Spinal cord (tissue), 4 donors: ENCODE measurements around the gene MACC1. TPM values are rescaled to one million over a fixed set of nuclear protein-coding genes. Genes with fewer than 3 reads are reported as not detected.

Source experiments
- polyA plus RNA-seq, 2 donors: library from polyadenylated mRNA; unstranded; fragments of 120-200 nt; gene quantifications; one replicate each; pipeline ENCODE4 v1.2.1, GENCODE V29; 2013; ENCODE audit not compliant: insufficient read length in 2 of 2
- total RNA-seq, 2 donors: library from RNA; depleted of rRNA in 1 of 2; stranded (reverse); fragments of 120-200 nt in 1 of 2; fragments of >200 nt in 1 of 2; gene quantifications; one replicate each; pipeline versions ENCODE4 v1.2.3 to v1.2.4, GENCODE V29; 2013 to 2014

Gene MACC1
- total and polyA plus RNA-seq, 4 donors: 0.14 to 0.28 (median 0.18) TPM

Other genes starting within 250 kb of the MACC1 start
- gene ITGB8, start 113.5 kb upstream of the MACC1 start, total RNA-seq: 100 to 1,000 TPM in 1 of 2 donors, 10 to 100 TPM in 1; 57.4 to 193 TPM
- 10 to 100 TPM; 45.4 to 68.6 TPM for gene ITGB8, start 113.5 kb upstream of the MACC1 start, polyA plus RNA-seq